HG02973 (cell line): ENCODE measurements around the gene EPN3.

Experiments
- ATAC-seq: cut with Tn5 transposase; IDR thresholded peaks from one replicate; pipeline ENCODE4 v1.9.1; 2021; ENCODE audit warnings: moderate library complexity; ENCODE audit not compliant: unreplicated experiment

EPN3 gene

GRCh38 chr17:50533720-50534148 lies 1.2 kb downstream of the EPN3 start:
- ATAC-seq: no peak

- no peak for ATAC-seq
These were observed 1.9 kb downstream of the EPN3 start for GRCh38 chr17:50534222-50534978.

DNA sequence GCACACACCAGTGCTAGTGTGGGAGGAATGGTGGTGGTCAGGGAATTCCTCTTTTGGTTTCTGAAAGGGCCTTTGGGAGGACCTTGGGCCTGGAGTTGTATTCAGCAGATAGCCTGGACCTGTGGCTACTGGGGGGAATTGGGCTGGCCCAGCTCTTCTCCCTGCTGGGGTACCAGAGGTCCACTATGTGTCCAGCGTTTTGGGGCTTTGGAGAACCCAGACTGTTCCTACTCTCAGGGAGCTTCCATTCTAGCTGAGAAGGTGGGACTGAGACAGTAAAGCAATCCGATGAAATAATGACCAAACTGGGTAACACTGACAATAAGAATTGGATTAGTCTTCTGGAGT lies 2.4 kb downstream of the EPN3 start:
- no peak for ATAC-seq

GRCh38 chr17:50535407-50535806 lies 2.9 kb downstream of the EPN3 start:
- no peak for ATAC-seq

DNA sequence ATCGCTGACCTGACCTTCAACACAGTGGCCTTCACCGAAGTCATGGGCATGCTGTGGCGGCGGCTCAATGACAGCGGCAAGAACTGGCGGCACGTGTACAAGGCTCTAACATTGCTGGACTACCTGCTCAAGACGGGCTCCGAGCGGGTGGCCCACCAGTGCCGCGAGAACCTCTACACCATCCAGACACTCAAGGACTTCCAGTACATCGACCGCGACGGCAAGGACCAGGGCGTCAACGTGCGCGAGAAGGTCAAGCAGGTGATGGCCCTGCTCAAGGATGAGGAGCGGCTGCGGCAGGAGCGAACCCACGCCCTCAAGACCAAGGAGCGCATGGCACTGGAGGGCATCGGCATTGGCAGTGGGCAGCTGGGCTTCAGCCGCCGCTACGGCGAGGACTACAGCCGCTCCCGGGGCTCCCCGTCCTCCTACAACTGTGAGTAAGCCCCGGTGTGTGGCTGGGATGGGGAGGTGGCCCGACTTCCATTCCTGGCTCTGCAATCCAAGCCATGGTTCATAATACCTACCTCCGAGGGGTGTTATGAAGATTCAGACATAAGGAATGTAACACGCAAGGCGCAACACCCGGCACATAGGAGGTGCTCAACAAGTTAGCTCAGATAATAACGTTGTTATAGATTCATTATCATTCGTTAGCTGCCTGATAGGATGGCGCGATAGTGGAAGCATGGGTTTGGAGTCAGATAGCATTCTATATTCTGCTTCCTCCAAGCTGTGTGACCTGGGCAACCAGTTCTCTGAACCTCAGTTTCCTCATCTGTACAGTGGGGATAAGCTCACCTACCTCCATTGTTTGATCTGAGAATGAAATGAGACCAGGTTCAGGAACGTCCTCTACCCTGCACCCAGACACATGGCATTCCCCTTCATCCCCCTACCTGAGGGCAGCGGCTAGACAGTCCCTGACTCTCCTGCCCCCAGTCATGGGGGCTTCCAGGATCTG lies 4.4 kb downstream of the EPN3 start:
- no peak for ATAC-seq

DNA sequence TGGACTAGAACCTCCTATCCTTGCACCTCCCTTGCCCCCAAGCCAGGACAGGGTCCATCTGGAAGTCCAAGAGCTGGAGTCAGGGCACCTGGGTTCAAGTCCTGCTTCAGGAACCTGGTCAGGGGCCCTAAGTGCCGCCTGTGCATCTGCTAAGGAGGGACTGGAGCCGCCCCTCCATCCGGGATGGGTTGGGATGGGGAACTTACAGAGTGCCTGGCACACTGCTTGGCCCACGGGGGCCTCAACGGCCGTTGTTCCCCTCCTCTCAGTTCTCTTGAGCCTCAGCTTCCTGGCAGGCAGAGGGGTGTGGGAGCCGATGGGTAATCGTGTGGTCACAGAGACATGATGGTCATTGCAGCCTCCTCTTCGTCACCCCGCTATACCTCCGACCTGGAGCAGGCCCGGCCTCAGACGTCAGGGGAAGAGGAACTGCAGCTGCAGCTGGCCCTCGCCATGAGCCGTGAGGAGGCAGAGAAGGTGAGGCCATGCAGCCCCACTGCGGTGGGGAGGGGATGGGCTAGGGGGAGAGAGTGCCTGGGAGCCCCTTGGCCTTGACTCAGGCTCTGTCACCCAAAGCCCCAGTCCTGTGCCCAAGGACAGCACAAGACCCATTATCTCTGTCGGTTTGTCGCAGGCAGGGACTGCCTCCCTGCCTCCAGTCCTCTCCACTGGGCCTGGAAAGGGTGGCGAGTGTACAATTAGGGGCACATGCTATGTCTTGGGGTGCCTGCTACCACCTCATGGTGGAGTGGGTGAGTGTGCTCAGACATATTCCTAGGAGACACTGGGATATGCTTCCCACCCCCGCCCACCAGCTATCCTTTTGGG lies 5.4 kb downstream of the EPN3 start:
- no peak for ATAC-seq

DNA sequence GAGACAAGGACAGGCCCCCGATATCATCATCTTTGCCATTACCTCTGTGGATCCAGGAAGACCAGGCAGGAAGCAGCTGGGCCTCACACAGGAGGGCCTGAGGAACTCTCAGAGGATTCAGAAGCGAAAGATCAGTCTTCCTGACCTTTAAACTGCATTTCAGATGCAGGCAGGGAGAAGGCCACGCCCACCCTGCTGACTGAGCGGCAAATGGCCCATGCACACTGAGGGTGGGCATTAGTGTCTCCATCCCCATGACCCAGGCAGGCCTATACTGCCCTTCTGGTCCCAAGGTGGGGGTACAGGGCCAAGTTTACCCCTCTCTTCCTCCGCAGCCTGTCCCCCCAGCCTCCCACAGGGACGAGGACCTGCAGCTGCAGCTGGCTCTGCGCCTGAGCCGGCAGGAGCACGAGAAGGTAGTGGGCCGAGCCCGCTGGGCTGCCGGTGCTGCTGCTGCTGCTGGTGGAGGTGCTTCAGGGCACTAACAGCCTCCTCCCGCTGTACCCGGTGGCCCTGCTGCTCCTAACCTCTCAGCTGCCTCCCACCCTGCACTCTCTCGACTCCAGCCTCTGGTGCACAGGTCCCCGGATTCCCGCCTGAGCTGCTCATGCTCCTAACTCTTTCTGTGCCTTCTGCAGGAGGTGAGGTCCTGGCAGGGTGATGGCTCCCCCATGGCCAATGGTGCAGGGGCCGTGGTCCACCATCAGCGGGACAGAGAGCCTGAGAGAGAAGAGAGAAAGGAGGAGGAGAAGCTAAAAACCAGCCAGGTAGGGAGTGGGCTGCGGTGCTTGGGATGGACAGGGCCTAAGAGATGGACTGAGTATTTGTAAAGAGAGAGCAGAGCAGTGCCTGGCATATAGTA lies 6.2 kb downstream of the EPN3 start:
- ATAC-seq: no peak

- ATAC-seq: no peak
These were observed 7.4 kb downstream of the EPN3 start for GRCh38 chr17:50539762-50540559.

- ATAC-seq: no peak
These were observed 8.2 kb downstream of the EPN3 start for GRCh38 chr17:50540560-50541401.

DNA sequence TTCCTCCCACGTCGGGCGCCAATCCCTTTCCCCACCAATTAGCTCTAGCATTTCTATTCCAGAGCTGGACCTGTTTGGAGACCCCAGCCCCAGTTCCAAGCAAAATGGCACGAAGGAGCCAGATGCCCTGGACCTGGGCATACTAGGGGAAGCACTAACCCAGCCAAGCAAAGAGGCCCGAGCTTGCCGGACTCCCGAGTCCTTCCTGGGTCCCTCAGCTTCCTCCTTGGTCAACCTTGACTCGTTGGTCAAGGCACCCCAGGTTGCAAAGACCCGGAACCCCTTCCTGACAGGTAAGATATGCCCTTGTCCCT lies 8.8 kb downstream of the EPN3 start:
- no peak for ATAC-seq

DNA sequence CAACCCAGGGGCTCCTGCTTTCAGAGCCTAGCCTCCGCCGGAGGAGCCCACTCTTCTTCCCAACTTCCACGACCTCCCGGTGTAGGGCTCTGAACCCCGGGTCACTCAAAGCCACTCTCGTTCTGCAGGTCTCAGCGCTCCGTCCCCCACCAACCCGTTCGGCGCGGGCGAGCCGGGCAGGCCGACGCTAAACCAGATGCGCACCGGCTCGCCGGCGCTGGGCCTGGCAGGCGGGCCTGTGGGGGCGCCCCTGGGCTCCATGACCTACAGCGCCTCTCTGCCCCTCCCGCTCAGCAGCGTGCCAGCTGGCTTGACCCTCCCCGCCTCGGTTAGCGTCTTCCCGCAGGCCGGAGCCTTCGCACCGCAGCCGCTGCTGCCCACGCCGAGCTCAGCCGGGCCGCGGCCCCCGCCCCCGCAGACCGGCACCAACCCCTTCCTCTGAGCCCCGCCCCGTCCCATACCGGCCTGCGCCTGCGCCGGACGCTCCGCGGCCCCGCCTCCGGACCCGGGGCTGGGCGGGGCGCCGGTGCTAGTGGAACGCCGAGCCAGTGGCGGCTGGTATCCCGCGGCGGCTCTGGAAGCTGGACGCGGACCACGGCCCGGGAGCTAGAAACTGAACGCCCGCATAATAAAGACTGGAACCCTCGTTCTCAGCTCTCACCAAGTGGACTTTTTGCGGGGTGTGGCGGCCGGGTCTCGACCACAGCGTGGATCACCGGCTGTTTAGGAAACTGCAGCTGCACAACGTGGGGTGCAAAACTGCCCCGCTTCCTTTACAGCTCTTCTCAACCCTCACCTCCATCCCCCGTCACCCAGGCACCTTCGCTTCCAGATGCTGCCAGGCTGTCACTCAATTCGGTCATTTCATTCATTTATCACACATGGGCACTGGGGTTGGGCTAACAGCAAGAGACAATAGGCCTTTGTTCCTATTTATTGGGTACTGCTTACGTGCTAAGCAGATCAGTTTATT lies 9.5 kb downstream of the EPN3 start:
- ATAC-seq: peak; percentile 56

- no peak for ATAC-seq
These were observed 10.6 kb downstream of the EPN3 start for GRCh38 chr17:50542795-50543774.

- ATAC-seq: no peak
These were observed 12.0 kb downstream of the EPN3 start for GRCh38 chr17:50544516-50544915.

- no peak for ATAC-seq
These were observed 12.8 kb downstream of the EPN3 start for GRCh38 chr17:50545311-50545710.

GRCh38 chr17:50546701-50547034 lies 14.1 kb downstream of the EPN3 start:
- ATAC-seq: no peak

DNA sequence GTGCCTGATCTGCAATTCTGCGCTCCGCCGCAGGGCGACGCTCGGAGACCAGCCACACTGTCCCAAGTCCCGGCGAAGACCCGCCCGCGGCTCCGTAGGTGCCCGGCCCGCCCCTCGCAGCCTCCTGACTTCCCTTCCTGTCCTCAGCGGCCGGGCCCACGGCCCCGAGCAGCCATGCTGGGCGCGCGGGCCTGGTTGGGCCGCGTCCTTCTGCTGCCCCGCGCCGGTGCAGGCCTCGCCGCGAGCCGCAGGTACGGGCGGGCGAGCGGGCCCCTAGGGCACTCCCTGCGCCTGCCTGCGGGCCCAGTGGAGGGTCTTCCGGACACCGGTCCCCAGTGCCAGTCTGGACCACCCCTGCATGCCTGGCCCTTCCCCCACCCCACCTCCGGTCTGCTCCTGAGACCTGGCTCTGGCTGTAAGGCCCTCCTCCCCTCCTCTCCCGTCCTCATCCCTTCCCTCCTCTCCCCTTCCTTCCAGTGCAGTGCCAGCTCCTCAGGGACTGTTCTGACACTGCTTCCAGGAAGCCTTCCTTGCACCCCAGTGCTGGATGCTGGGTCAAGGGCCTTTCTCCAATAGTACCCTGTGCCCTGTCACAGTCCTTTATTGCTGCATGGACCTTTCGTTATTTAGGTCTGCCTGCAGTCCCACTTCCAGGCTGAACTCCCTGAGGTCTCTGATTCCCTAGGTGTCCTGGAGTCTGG lies 14.7 kb downstream of the EPN3 start, which contains the start of gene SPATA20:
Gene SPATA20, plus strand, starts transcription at position 140 of the 701 bp plus-strand sequence. Its CDS starts 35 bp downstream, at position 175.
- no peak for ATAC-seq
